Gastroesophageal sphincter (tissue), 4 donors: ENCODE data around the gene NUP153. TPM values are rescaled to one million over a fixed set of nuclear protein-coding genes. Genes with fewer than 3 reads are reported as not detected.

Experiments used
- ATAC-seq: fragments of 150-250 bp; one replicate; pipeline ENCODE4 v1.9.1; 2016; ENCODE audit warnings: mild to moderate bottlenecking, moderate library complexity
- H3K27ac ChIP-seq, 4 donors: fragments of 200-600 bp; sonication (generic) in 3 of 4; 1 replicate in 3 of 4; 2 replicates in 1 of 4; pipeline ENCODE4 v1.5.1; 2016 to 2019
- H3K27me3 ChIP-seq: fragments of 200-600 bp; sonication (generic); one replicate; pipeline ENCODE4 v1.5.1; 2019
- H3K36me3 ChIP-seq, 2 donors: fragments of 200-600 bp; sonication (generic); one replicate each; pipeline ENCODE4 v1.5.1; 2019; ENCODE audit warnings: control low read depth in 1 of 2
- H3K4me1 ChIP-seq, 3 donors: fragments of 200-600 bp; sonication (generic); 1 replicate in 2 of 3; 2 replicates in 1 of 3; pipeline ENCODE4 v1.5.1; 2016 to 2019; ENCODE audit warnings: control low read depth in 2 of 3
- H3K4me3 ChIP-seq, 2 donors: fragments of 200-600 bp; sonication (generic); one replicate each; pipeline ENCODE4 v1.5.1; 2019; ENCODE audit warnings: mild to moderate bottlenecking in 1 of 2, moderate library complexity in 1 of 2
- H3K9me3 ChIP-seq, 3 donors: fragments of 200-600 bp; sonication (generic); one replicate each; pipeline ENCODE4 v1.5.1; 2017 to 2019; ENCODE audit warnings: control low read depth in 2 of 3
- CTCF ChIP-seq, 4 experiments: fragments of 200-600 bp in 2 of 4; fragments of 450-650 bp in 2 of 4; sonication (generic) in 1 of 4; IDR thresholded peaks; one replicate each; pipeline ENCODE4 v1.5.1; 2017 to 2019; ENCODE audit warnings: antibody characterized with exemption in 4 of 4, mild to moderate bottlenecking in 2 of 4, moderate library complexity in 2 of 4
- EP300 ChIP-seq: sonication (generic); formaldehyde crosslinking; IDR thresholded peaks from one replicate; pipeline ENCODE4 v1.6.1; 2017; ENCODE audit warnings: antibody characterized with exemption, mild to moderate bottlenecking
- POLR2A ChIP-seq, 2 donors: fragments of 450-650 bp; IDR thresholded peaks; one replicate each; pipeline ENCODE4 v1.6.1; 2017; ENCODE audit warnings: antibody characterized with exemption in 2 of 2, mild to moderate bottlenecking in 2 of 2, moderate library complexity in 1 of 2
- POLR2AphosphoS5 ChIP-seq: sonication (generic); formaldehyde crosslinking; IDR thresholded peaks from one replicate; pipeline ENCODE4 v1.6.1; 2017; ENCODE audit warnings: antibody characterized with exemption
- WGBS, 2 donors: methylation state at CpG; one replicate each; pipeline ENCODE4 v1.1.5; 2018; ENCODE audit warnings: low coverage in 1 of 2; 5-methylcytosine and 5-hydroxymethylcytosine counted together
- total RNA-seq, 4 donors: library from RNA; depleted of rRNA; stranded (reverse); fragments of >200 nt; gene quantifications; one replicate each; pipeline ENCODE4 v1.1.0, GENCODE V29; 2016

Gene NUP153
- total RNA-seq, 4 donors from 2014 or later, result 28.8 to 41.6 (median 31.2) TPM

- no peak overlapping the region for H3K4me3 ChIP-seq
- H3K27ac ChIP-seq, result no peak overlapping the region
- H3K36me3 ChIP-seq, result peaks cover 5 to 84% of the 10 kb centered on the region in 2 donors
- TF ChIP-seq POLR2A (IDR thresholded peaks at IDR 0.05) (no peak), EP300 (no peak), CTCF (IDR thresholded peaks at IDR 0.05) (no peak), POLR2AphosphoS5 (no peak)
- no peaks in the 10 kb centered on the region for H3K27me3 ChIP-seq
- 98 to 100% methylated on average over 4 to 7 of the region's 7 CpGs for WGBS, 2 donors
- no peaks in the 10 kb centered on the region for H3K4me1 ChIP-seq
- no peak for ATAC-seq
- no peaks in the 10 kb centered on the region for H3K9me3 ChIP-seq
Observed at GRCh38 chr6:17672064-17672718, 34.5 kb downstream of the NUP153 start.

DNA sequence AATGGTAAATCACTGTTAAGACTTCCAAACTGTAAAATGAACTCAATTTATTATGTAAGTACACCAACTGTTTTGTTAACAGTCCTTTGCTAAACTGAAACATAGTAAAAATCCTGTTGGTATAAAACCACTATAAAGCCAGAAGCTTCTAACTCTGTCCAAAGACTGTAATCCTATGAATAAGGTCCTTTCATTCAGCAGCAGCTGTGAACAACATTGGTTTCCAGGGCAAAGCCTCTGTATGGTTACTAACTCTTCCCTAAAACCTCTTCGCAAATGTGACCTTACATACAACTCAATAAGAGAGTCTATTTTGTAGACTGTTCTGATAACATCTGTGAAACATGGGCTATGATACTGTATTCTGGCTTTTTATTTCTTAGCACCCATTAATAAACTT, 40.1 kb downstream of the NUP153 start:
- Histone ChIP-seq H3K4me1 (no peaks in the 10 kb centered on the region), H3K36me3 (peaks cover 0 to 100% of the 10 kb centered on the region in 2 donors), H3K27ac (no peak overlapping the region), H3K27me3 (no peaks in the 10 kb centered on the region), H3K4me3 (no peak overlapping the region), H3K9me3 (no peaks in the 10 kb centered on the region)
- no peak for ATAC-seq
- TF ChIP-seq POLR2AphosphoS5 (no peak), POLR2A (IDR thresholded peaks at IDR 0.05) (no peak), CTCF (IDR thresholded peaks at IDR 0.05) (no peak), EP300 (no peak)
- WGBS, 2 donors, result 82 to 100% methylated on average over 1 of the region's 1 CpG

DNA sequence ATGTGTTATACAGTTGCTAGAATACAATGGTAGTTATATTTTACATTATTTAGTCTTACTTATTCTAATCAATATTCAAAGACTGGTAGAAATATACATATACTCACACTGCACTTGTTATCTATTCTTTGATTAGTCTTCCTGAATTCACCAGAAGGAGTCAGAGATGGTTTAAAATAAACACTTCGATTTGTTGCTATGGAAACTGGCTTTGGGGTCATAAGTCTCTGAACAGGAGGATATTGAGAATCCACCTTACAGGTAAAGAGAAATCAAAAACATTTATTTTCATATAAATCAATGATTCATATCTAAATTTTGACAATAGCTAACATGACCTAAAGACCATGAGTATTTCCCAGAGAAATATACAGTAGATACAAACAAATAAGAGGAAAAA, 41.6 kb downstream of the NUP153 start:
- H3K9me3 ChIP-seq, result no peaks in the 10 kb centered on the region
- H3K4me1 ChIP-seq, result no peaks in the 10 kb centered on the region
- no peaks in the 10 kb centered on the region for H3K27me3 ChIP-seq
- ATAC-seq, result no peak
- 29 to 43% methylated on average over 1 of the region's 1 CpG for WGBS, 2 donors
- H3K27ac ChIP-seq, result no peak overlapping the region
- H3K4me3 ChIP-seq, result no peak overlapping the region
- H3K36me3 ChIP-seq, result peaks cover 0 to 100% of the 10 kb centered on the region in 2 donors
- TF ChIP-seq POLR2A (IDR thresholded peaks at IDR 0.05) (no peak), POLR2AphosphoS5 (no peak), CTCF (IDR thresholded peaks at IDR 0.05) (no peak), EP300 (no peak)

GRCh38 chr6:17663226-17663625, 43.5 kb downstream of the NUP153 start:
- WGBS, 2 donors, result 93 to 100% methylated on average over 4 of the region's 4 CpGs
- peaks cover 0 to 97% of the 10 kb centered on the region in 2 donors for H3K36me3 ChIP-seq
- no peak for TF ChIP-seq CTCF (IDR thresholded peaks at IDR 0.05)
- TF ChIP-seq POLR2A (IDR thresholded peaks at IDR 0.05), result no peak
- TF ChIP-seq EP300, result no peak

DNA sequence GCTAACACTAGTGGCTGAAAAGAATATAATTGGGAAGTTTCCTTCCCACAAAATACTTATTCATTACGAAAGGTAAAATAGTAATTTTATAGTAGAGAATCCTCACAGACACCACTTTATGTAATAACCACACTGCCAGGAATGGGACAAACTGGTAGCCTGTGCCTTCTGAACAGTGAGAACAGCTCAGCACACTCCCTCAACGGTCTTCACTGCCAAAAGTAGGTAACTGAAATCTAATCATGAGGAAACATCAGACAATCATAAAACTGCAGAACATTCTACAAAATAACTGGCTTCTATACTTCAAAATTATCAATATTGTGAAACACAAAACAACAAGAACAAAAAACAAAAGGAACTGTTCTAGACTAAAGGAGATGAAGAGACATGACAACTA, 44.1 kb downstream of the NUP153 start:
- ATAC-seq, result no peak
- Histone ChIP-seq H3K4me3 (no peak overlapping the region), H3K4me1 (no peaks in the 10 kb centered on the region), H3K9me3 (no peaks in the 10 kb centered on the region), H3K27ac (no peak overlapping the region), H3K27me3 (no peaks in the 10 kb centered on the region), H3K36me3 (peaks cover 0 to 97% of the 10 kb centered on the region in 2 donors)
- 62 to 69% methylated on average over 2 of the region's 2 CpGs for WGBS, 2 donors
- TF ChIP-seq EP300 (no peak), POLR2A (IDR thresholded peaks at IDR 0.05) (no peak), POLR2AphosphoS5 (no peak), CTCF (IDR thresholded peaks at IDR 0.05) (no peak)

More at GRCh38 chr6:17663226-17663625, 43.5 kb downstream of the NUP153 start:
- no peaks in the 10 kb centered on the region for H3K4me1 ChIP-seq
- no peaks in the 10 kb centered on the region for H3K27me3 ChIP-seq
- H3K9me3 ChIP-seq, result no peaks in the 10 kb centered on the region
- H3K27ac ChIP-seq, result no peak overlapping the region
- H3K4me3 ChIP-seq, result no peak overlapping the region
- ATAC-seq, result no peak
